HepG2 (cell line): ENCODE measurements around the gene IPO9. TPM values are rescaled to one million over a fixed set of nuclear protein-coding genes. Genes with fewer than 3 reads are reported as not detected.

ENCODE experiments used
- ATAC-seq: fragments of 200-7000 bp; cut with Tn5 transposase; 3 replicates; pipeline ENCODE4 v1.9.1; 2020; ENCODE audit warnings: mild to moderate bottlenecking, moderate library complexity
- BruUV-seq: library from RNA; stranded (reverse); fragments of 400-500 nt; replicated peaks from 2 replicates; lab custom pipeline; 2021; lab: Mats Ljungman, UMichigan
- CTCF ChIA-PET: fragments of 300-600 bp; formaldehyde crosslinking; extraction: SDS; loops from one replicate; lab custom pipeline; 2021; ENCODE audit warnings: low total read pairs, inconsistent platforms, low intra/inter-chr PET ratio; lab: Yijun Ruan, JAX
- POLR2A ChIA-PET: fragments of 350-600 bp; sonication (Branson Sonifier 250); formaldehyde crosslinking; loops from one replicate; lab custom pipeline; 2020; ENCODE audit warnings: antibody characterized with exemption, inconsistent platforms; lab: Yijun Ruan, JAX
- DNase-seq: peaks from one replicate; pipeline ENCODE4 v3.0.0-alpha.2; 2015; ENCODE audit warnings: low spot score
- FAIRE-seq: peaks from 3 replicates; lab custom pipeline; 2011; peaks lifted over from hg19 to GRCh38; lab: Jason Lieb, UNC
- H2AFZ ChIP-seq: one replicate; pipeline ENCODE4 v1.6.1; 2011; ENCODE audit warnings: low read length, inconsistent platforms
- H3K27ac ChIP-seq: fragments of 300-600 bp; 3 replicates; pipeline ENCODE4 v1.8.0; 2011; ENCODE audit warnings: mixed run types, mild to moderate bottlenecking, mixed read lengths, low read length, inconsistent platforms; ENCODE audit not compliant: insufficient read depth; ENCODE audit errors: extremely low read length
- H3K27me3 ChIP-seq, 2 experiments: fragments of 200-600 bp in 1 of 2; 2 replicates in 1 of 2; 3 replicates in 1 of 2; pipeline versions ENCODE4 v1.6.0 to v1.8.0; 2011; ENCODE audit warnings: low read length in 2 of 2, mild to moderate bottlenecking in 2 of 2, moderate library complexity in 2 of 2, inconsistent platforms in 1 of 2; ENCODE audit not compliant: insufficient read depth in 2 of 2, control insufficient read depth in 1 of 2
- H3K36me3 ChIP-seq, 2 experiments: fragments of 200-600 bp in 1 of 2; replicated peaks in 1 of 2; 2 replicates in 1 of 2; 3 replicates in 1 of 2; pipeline versions ENCODE4 v1.5.1 to v1.8.0; 2011; ENCODE audit warnings: low read length in 2 of 2, inconsistent platforms in 1 of 2; ENCODE audit not compliant: insufficient read depth in 2 of 2, control insufficient read depth in 1 of 2
- H3K4me1 ChIP-seq: 2 replicates; pipeline ENCODE4 v1.5.1; 2012; ENCODE audit warnings: low read length, inconsistent platforms; ENCODE audit not compliant: insufficient read depth
- H3K4me2 ChIP-seq: 2 replicates; pipeline ENCODE4 v1.6.0; 2011; ENCODE audit warnings: low read depth, low read length, inconsistent platforms
- H3K4me3 ChIP-seq, 3 experiments: fragments of 200-600 bp in 1 of 3; sonication (generic), shearing (Covaris generic) in 1 of 3; replicated peaks in 1 of 3; 2 replicates each; pipeline ENCODE4 v1.5.1; 2011 to 2016; ENCODE audit warnings: low read length in 3 of 3, inconsistent platforms in 2 of 3, low read depth in 2 of 3, mild to moderate bottlenecking in 2 of 3, control low read depth in 1 of 3, mixed read lengths in 1 of 3; ENCODE audit not compliant: insufficient read depth in 1 of 3
- H3K79me2 ChIP-seq: one replicate; pipeline ENCODE4 v1.6.1; 2011; ENCODE audit warnings: low read length, inconsistent platforms; ENCODE audit not compliant: insufficient read depth
- H3K9ac ChIP-seq: 2 replicates; pipeline ENCODE4 v1.6.0; 2011; ENCODE audit warnings: mild to moderate bottlenecking, low read depth, low read length, inconsistent platforms; ENCODE audit not compliant: insufficient read depth
- H3K9me3 ChIP-seq: 2 replicates; pipeline ENCODE4 v1.5.1; 2012; ENCODE audit warnings: mild to moderate bottlenecking, low read length
- H4K20me1 ChIP-seq: 2 replicates; pipeline ENCODE4 v1.6.0; 2011; ENCODE audit warnings: inconsistent platforms, mild to moderate bottlenecking, low read length, moderate library complexity; ENCODE audit not compliant: insufficient read depth
- ATF7 ChIP-seq, 2 experiments: fragments of 450-650 bp in 1 of 2; sonication (generic) in 1 of 2; formaldehyde crosslinking in 1 of 2; IDR thresholded peaks; 2 replicates each; pipeline versions ENCODE4 v1.4.0 to v1.6.1; 2016 to 2020; ENCODE audit warnings: antibody characterized with exemption in 1 of 2, mild to moderate bottlenecking in 1 of 2, missing genetic modification reagents in 1 of 2
- ATF7-NPFF ChIP-seq: sonication (generic); formaldehyde crosslinking; IDR thresholded peaks from 2 replicates; pipeline ENCODE4 v1.8.1; 2023; ENCODE audit warnings: mild to moderate bottlenecking, low read depth, missing genetic modification reagents, moderate library complexity
- KMT2B ChIP-seq: IDR thresholded peaks from 2 replicates; pipeline ENCODE4 v1.6.1; 2016; ENCODE audit warnings: missing genetic modification reagents, missing compliant biosample characterization
- NFKBIZ ChIP-seq: IDR thresholded peaks from 2 replicates; pipeline ENCODE4 v1.6.1; 2018; ENCODE audit warnings: missing genetic modification reagents, missing compliant biosample characterization
- NFYB ChIP-seq: sonication (generic); formaldehyde crosslinking; IDR thresholded peaks from 2 replicates; pipeline ENCODE4 v1.4.0; 2020; ENCODE audit warnings: missing genetic modification reagents
- RBAK ChIP-seq: sonication (generic); formaldehyde crosslinking; IDR thresholded peaks from 2 replicates; pipeline ENCODE4 v1.5.1; 2020; ENCODE audit warnings: mild to moderate bottlenecking, missing genetic modification reagents
- RFX5 ChIP-seq: IDR thresholded peaks from 2 replicates; pipeline ENCODE4 v1.6.1; 2011; ENCODE audit warnings: low read depth, low read length, improper control_type of control experiment
- RFXAP ChIP-seq: sonication (generic); formaldehyde crosslinking; IDR thresholded peaks from 2 replicates; pipeline ENCODE4 v1.4.0; 2020; ENCODE audit warnings: missing genetic modification reagents, borderline replicate concordance
- YEATS4 ChIP-seq: sonication (generic); formaldehyde crosslinking; IDR thresholded peaks from 2 replicates; pipeline ENCODE4 v1.4.0; 2020; ENCODE audit warnings: missing genetic modification reagents, borderline replicate concordance
- ZBTB7B ChIP-seq: sonication (generic); formaldehyde crosslinking; IDR thresholded peaks from 2 replicates; pipeline ENCODE4 v1.4.0; 2020; ENCODE audit warnings: missing genetic modification reagents
- ZNF180 ChIP-seq: sonication (generic); formaldehyde crosslinking; IDR thresholded peaks from 2 replicates; pipeline ENCODE4 v1.4.0; 2020; ENCODE audit warnings: low read depth, missing genetic modification reagents, borderline replicate concordance
- ZNF510 ChIP-seq: sonication (generic); formaldehyde crosslinking; IDR thresholded peaks from 2 replicates; pipeline ENCODE4 v1.4.0; 2020; ENCODE audit warnings: low read depth, mild to moderate bottlenecking, missing genetic modification reagents
- ZNF557 ChIP-seq: sonication (generic); formaldehyde crosslinking; IDR thresholded peaks from 2 replicates; pipeline ENCODE4 v1.4.0; 2020; ENCODE audit warnings: missing genetic modification reagents
- ZNF83 ChIP-seq: sonication (generic); formaldehyde crosslinking; IDR thresholded peaks from 2 replicates; pipeline ENCODE4 v1.4.0; 2020; ENCODE audit warnings: missing genetic modification reagents, mild to moderate bottlenecking, borderline replicate concordance
- WGBS: methylation state at CpG from one replicate; pipeline ENCODE4 v1.1.6; 2017; ENCODE audit warnings: low lambda C conversion rate; 5-methylcytosine and 5-hydroxymethylcytosine counted together
- in situ Hi-C: cut with HindIII; loops from 2 replicates; pipeline ENCODE4 v1.10.0; 2017; ENCODE audit warnings: low pct_unique_long_range_greater_than_20kb; ENCODE audit not compliant: extremely low pct_ligation_motif_present
- intact Hi-C: fragments of 100-400 bp; cut with micrococcal nuclease; formaldehyde crosslinking; loops from one replicate; pipeline ENCODE4 v1.10.0; 2022; ENCODE audit not compliant: unreplicated experiment
- polyA plus RNA-seq, 8 experiments: library from polyadenylated mRNA; depleted of rRNA in 3 of 8; stranded (reverse) in 7 of 8; unstranded in 1 of 8; fragments of >200 nt; fragmentation: Illumina TruSeq in 4 of 8; extraction: Trizol in 4 of 8; gene quantifications; 2 replicates each; pipeline versions ENCODE4 v1.2.1 to v1.2.3, GENCODE V29; 2011 to 2016; ENCODE audit warnings: low read depth in 4 of 8, missing spikeins in 1 of 8, mixed read lengths in 1 of 8; ENCODE audit not compliant: insufficient read depth in 1 of 8
- total RNA-seq, 5 experiments: library from RNA; depleted of rRNA; stranded (reverse); fragments of >200 nt; fragmentation: Illumina TruSeq; extraction: Trizol; gene quantifications; 2 replicates each; pipeline ENCODE4 v1.2.3, GENCODE V29; 2016; ENCODE audit warnings: low read depth in 1 of 5
- TF ChIP-seq, protein P1 (sequence below): fragments of 450-650 bp; IDR thresholded peaks from 2 replicates; pipeline ENCODE4 v1.6.1; 2017
- TF ChIP-seq, protein P2 (sequence below): sonication (generic); formaldehyde crosslinking; IDR thresholded peaks from 2 replicates; pipeline ENCODE4 v1.4.0; 2020; ENCODE audit warnings: missing genetic modification reagents
- TF ChIP-seq, protein P3 (sequence below): sonication (generic); formaldehyde crosslinking; IDR thresholded peaks from 2 replicates; pipeline ENCODE4 v1.4.0; 2020; ENCODE audit warnings: missing genetic modification reagents
- TF ChIP-seq, protein P4 (sequence below): sonication (generic); formaldehyde crosslinking; IDR thresholded peaks from 2 replicates; pipeline ENCODE4 v1.8.1; 2023; ENCODE audit warnings: mild to moderate bottlenecking, missing genetic modification reagents

IPO9 gene
- total and polyA plus RNA-seq, 2 of the 13 experiments (the other 11 are each of a cell fraction or from before 2014, with no cell fraction given) = 31.0 to 34.8 TPM

DNA sequence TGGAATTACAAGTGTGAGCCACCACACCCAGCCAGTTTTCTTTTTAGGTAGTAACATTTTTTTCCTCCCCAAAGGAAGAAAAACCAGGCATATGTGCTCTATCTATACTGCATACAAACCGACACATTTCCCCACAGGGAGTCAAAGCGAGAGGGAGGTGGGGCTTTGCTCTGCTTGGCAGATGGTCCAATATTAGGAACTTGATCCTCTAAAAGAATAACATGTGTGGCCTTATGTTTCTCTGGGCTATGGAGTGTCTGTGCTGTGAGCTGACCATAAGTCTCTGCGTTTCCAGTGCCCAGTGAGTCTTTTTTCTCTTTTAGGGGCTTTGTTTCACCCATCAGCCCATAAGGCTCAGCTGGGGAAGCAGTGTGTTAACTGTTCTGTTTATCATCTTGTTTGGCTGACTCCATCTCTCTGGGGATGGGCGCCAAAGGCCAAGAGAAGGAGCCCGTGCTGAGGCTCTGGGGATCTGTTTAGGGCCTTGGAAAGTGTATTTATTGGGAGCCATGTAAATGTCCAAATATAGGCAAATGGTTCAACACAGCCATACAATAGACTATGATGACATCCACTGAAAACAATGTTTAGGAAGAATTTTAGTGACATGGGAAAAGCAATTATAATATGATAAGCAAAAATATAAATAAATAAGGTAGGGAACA, 97.2 kb downstream of the IPO9 start (continued):
- TF ChIP-seq ZBTB7B = no peak
- TF ChIP-seq NFKBIZ (CRISPR knock-in tag) = no peak
- no peak for TF ChIP-seq ZNF83
- TF ChIP-seq, protein P1, sequence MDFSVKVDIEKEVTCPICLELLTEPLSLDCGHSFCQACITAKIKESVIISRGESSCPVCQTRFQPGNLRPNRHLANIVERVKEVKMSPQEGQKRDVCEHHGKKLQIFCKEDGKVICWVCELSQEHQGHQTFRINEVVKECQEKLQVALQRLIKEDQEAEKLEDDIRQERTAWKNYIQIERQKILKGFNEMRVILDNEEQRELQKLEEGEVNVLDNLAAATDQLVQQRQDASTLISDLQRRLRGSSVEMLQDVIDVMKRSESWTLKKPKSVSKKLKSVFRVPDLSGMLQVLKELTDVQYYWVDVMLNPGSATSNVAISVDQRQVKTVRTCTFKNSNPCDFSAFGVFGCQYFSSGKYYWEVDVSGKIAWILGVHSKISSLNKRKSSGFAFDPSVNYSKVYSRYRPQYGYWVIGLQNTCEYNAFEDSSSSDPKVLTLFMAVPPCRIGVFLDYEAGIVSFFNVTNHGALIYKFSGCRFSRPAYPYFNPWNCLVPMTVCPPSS = no peak
- no peak for TF ChIP-seq RBAK
- TF ChIP-seq, all 625 proteins: peak for 0

DNA sequence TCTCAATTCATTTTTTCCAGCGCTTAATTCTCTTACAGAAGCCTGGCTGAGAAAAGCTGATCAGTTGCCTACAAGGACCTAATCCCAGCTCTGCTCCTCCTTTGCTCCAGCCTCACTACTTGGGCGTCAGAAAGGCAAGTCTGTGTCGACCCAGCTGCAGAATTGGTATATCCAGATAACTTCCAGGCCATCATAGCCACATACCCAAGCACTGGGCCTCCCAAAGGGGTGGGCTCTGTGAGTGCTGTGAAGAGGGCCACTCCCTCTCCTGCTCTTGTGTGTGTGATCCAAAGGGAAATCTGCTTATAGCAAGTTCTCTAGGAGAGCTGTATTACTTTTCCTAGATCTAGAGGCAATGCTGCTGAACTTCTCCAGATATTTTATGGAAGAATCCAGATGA, 99.3 kb downstream of the IPO9 start:
- ChIA-PET CTCF (no interaction called here), POLR2A (no interaction called here)
- no peak for ATAC-seq
- TF ChIP-seq, protein P2, sequence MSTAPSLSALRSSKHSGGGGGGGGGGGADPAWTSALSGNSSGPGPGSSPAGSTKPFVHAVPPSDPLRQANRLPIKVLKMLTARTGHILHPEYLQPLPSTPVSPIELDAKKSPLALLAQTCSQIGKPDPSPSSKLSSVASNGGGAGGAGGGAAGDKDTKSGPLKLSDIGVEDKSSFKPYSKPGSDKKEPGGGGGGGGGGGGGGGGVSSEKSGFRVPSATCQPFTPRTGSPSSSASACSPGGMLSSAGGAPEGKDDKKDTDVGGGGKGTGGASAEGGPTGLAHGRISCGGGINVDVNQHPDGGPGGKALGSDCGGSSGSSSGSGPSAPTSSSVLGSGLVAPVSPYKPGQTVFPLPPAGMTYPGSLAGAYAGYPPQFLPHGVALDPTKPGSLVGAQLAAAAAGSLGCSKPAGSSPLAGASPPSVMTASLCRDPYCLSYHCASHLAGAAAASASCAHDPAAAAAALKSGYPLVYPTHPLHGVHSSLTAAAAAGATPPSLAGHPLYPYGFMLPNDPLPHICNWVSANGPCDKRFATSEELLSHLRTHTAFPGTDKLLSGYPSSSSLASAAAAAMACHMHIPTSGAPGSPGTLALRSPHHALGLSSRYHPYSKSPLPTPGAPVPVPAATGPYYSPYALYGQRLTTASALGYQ (CRISPR knock-in tag) = no peak
- TF ChIP-seq RFX5 (no peak), YEATS4 (no peak), NFYB (CRISPR knock-in tag) (no peak), ZNF180 (no peak), KMT2B (CRISPR knock-in tag) (no peak), ZNF557 (CRISPR knock-in tag) (no peak), ZNF510 (no peak), ATF7-NPFF (no peak), RFXAP (CRISPR knock-in tag) (no peak), ATF7 (IDR thresholded peaks at IDR 0.05) (no peak), ATF7 (CRISPR knock-in tag; IDR thresholded peaks at IDR 0.05) (no peak)
- TF ChIP-seq, protein P3, sequence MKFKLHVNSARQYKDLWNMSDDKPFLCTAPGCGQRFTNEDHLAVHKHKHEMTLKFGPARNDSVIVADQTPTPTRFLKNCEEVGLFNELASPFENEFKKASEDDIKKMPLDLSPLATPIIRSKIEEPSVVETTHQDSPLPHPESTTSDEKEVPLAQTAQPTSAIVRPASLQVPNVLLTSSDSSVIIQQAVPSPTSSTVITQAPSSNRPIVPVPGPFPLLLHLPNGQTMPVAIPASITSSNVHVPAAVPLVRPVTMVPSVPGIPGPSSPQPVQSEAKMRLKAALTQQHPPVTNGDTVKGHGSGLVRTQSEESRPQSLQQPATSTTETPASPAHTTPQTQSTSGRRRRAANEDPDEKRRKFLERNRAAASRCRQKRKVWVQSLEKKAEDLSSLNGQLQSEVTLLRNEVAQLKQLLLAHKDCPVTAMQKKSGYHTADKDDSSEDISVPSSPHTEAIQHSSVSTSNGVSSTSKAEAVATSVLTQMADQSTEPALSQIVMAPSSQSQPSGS (CRISPR knock-in tag) = no peak
- TF ChIP-seq, protein P4, sequence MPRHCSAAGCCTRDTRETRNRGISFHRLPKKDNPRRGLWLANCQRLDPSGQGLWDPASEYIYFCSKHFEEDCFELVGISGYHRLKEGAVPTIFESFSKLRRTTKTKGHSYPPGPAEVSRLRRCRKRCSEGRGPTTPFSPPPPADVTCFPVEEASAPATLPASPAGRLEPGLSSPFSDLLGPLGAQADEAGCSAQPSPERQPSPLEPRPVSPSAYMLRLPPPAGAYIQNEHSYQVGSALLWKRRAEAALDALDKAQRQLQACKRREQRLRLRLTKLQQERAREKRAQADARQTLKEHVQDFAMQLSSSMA (CRISPR knock-in tag) = no peak

More for the DNA sequence above, 99.3 kb downstream of the IPO9 start:
- Histone ChIP-seq H3K9ac (no peak overlapping the region), H3K9me3 (no peaks in the 10 kb centered on the region), H3K27ac (no peak overlapping the region), H4K20me1 (no peaks in the 10 kb centered on the region), H3K4me1 (peaks cover 7% of the 10 kb centered on the region; the same call in 1 of the 2 replicates), H3K79me2 (no peaks in the 10 kb centered on the region), H3K4me2 (no peak overlapping the region), H3K27me3 (no peaks in the 10 kb centered on the region; a peak in 1 of 5 replicates), H2AFZ (no peak overlapping the region), H3K36me3 (no peaks in the 10 kb centered on the region), H3K4me3 (no peak overlapping the region)
- BruUV-seq = no TSS peak
- intact Hi-C loops = no loop called here
- FAIRE-seq (no peak), DNase-seq (no peak)
- WGBS = 63% methylated on average over 3 of the region's 3 CpGs
- in situ Hi-C loops = no loop called here
